Dendritic cell treated with granulocyte-macrophage colony-stimulating factor and Interleukin-4, amounts not matched to agents 40 ng/mL and 50 ng/mL, for 4 days (primary cell): ENCODE data around the gene COX10.
A peak's percentile ranks its signal among the peaks of the same experiment; 100 is the strongest.
"Not testable (repeated sequence)": the region's sequence is repeated elsewhere in the genome, so short reads cannot be mapped to it uniquely, and the experiment has no call there.

Experiments
- H3K27ac Mint-ChIP-seq: one replicate; pipeline ENCODE4 v1.8.0; 2022; ENCODE audit warnings: mild to moderate bottlenecking, mixed read lengths
- H3K27me3 Mint-ChIP-seq: one replicate; pipeline ENCODE4 v1.8.0; 2022; ENCODE audit warnings: mild to moderate bottlenecking, mixed read lengths
- H3K36me3 Mint-ChIP-seq: one replicate; pipeline ENCODE4 v1.8.0; 2022; ENCODE audit warnings: low read depth, mixed read lengths
- H3K4me1 Mint-ChIP-seq: one replicate; pipeline ENCODE4 v1.8.0; 2022; ENCODE audit warnings: low read depth, mixed read lengths
- H3K4me3 Mint-ChIP-seq: one replicate; pipeline ENCODE4 v1.8.0; 2022; ENCODE audit warnings: mild to moderate bottlenecking, moderate library complexity, mixed read lengths
- H3K9me3 Mint-ChIP-seq: one replicate; pipeline ENCODE4 v1.8.0; 2022; ENCODE audit warnings: mixed read lengths
- intact Hi-C: fragments of 100-400 bp; cut with micrococcal nuclease; formaldehyde crosslinking; loops from one replicate; pipeline ENCODE4 v1.15.0; 2022

COX10 gene

DNA sequence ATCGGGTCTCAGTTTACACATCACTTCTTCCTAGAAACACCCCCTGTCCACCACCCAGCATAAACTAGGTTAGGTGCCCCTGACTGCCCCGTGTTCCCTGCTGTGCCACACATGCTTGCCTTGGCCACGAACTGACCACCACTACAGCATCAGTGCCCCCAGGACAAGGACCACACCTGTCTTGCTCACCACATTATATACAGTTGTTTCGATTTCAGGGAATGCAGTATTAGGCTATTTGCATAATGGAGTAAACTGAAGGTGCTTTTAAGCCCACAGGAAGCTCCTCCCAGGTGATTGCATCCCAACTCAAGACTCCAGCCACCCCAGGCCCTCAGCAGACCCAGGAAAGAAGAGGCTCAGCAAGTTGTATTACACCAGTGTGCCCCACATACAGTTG is 117.1 kb downstream of the COX10 start:
- intact Hi-C loops, H3K4me3 Mint-ChIP-seq, H3K4me1 Mint-ChIP-seq, H3K27me3 Mint-ChIP-seq, H3K27ac Mint-ChIP-seq, H3K9me3 Mint-ChIP-seq, H3K36me3 Mint-ChIP-seq: not testable (repeated sequence)

GRCh38 chr17:14190774-14191173 is 121.5 kb downstream of the COX10 start:
- H3K9me3 Mint-ChIP-seq, H3K27ac Mint-ChIP-seq, intact Hi-C loops, H3K27me3 Mint-ChIP-seq, H3K4me3 Mint-ChIP-seq, H3K4me1 Mint-ChIP-seq: not testable (repeated sequence)
- peaks cover 12% of the 10 kb centered on the region for H3K36me3 Mint-ChIP-seq

DNA sequence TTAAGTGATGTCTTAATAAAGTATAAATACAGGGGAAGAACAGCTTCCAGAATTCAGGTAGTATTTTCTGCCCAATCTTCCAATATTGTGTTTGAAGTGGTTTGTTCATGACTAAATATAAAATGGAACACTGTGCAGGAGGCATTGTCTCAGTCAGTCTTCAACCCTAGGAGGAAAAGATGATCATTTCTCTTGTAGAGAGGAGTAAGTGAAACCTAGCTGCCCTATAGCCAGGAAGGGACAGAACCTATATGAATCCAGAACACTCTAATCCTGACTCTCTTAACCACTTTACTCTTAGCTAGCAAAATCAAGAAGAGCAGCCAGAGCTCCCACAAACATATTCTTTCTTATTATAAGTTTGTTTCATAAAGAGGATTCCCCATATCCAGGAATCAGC is 122.2 kb downstream of the COX10 start:
- intact Hi-C loops, H3K27me3 Mint-ChIP-seq, H3K27ac Mint-ChIP-seq, H3K4me3 Mint-ChIP-seq, H3K9me3 Mint-ChIP-seq: not testable (repeated sequence)
- Mint-ChIP-seq H3K36me3 (peaks cover 18% of the 10 kb centered on the region), H3K4me1 (peaks cover 15% of the 10 kb centered on the region)

DNA sequence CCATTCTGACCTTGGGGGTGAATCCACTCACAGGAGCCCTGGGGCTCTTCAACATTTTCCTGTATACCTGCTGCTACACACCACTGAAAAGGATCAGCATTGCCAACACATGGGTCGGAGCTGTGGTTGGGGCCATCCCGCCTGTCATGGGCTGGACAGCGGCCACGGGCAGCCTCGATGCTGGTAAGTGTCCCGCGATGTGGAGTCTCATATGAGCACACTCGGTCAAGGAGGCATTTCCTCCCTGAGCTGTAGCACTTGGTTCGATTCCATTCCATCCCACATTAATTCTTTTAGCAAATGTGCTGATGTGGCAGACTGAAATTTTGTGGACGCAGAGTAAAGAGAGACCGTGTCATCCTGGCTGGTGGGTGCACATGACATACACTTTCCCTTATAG is 122.7 kb downstream of the COX10 start:
- Mint-ChIP-seq H3K4me1 (peaks cover 18% of the 10 kb centered on the region), H3K36me3 (peaks cover 24% of the 10 kb centered on the region)
- H3K4me3 Mint-ChIP-seq, H3K9me3 Mint-ChIP-seq, H3K27ac Mint-ChIP-seq, intact Hi-C loops, H3K27me3 Mint-ChIP-seq: not testable (repeated sequence)

DNA sequence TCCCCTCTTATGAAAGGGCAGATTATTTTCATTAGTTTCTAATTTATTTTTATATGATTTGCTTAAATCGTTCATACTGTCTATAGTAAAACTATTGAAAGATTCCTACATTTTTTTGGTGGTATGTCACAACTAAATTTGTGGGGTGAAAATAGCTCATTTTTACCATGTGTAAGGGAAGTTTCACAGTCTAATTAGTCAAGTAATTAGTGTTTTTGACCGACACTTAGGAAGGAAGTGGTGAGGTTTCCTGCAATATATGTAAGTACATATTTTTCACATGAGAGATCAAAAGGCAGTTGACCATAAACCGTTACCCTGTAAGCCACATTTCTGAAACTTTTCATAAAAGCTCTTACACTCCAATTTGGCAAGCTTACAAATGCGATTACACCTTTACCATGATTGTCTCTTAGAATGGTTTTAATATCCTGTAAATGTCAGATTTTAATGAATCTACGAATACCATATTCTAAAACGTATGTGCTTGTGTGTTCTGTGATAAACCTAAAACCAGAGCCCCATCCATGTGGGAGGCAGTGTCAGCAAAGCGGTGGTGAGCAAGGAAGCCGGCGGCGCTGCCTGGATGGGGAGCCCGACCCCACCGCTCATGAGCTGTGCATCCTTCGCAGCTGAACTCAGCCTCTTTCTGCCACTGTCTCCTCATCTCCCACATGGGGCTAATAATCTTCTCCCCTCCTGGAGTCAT is 123.5 kb downstream of the COX10 start:
- H3K27ac Mint-ChIP-seq, intact Hi-C loops, H3K4me3 Mint-ChIP-seq, H3K27me3 Mint-ChIP-seq, H3K9me3 Mint-ChIP-seq: not testable (repeated sequence)
- H3K4me1 Mint-ChIP-seq, result peaks cover 18% of the 10 kb centered on the region
- H3K36me3 Mint-ChIP-seq, result peaks cover 29% of the 10 kb centered on the region

DNA sequence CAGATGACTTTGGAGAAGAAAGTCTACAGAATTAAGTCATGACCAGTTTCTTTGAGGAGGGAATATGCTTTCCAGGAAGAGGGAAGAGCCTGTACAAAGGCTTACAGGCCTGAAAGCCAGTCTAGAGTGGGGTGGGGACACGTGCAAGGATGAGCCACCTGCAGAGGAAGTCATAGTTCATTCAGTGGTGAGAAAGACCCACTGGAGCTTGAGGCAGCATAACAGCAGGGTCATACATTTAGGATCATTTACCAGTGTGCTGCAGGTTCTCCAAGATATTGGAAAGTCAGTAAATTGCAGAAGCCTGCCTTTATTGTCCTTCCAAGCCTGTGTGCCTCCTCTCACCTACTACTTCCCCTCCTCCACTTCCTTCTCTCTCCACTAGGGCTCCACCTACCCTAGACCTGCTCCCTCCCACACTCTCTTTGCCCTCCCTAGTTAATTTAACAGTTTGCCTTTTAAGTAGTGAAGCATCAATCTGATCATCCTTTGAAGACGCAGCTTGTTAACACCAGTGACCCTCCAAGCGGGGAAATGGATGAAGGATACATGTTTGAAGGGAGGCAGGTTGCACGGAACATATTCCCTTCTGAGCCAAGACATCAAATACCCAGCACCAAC is 127.2 kb downstream of the COX10 start:
- no peaks in the 10 kb centered on the region for H3K9me3 Mint-ChIP-seq
- peaks cover 48% of the 10 kb centered on the region for H3K36me3 Mint-ChIP-seq
- H3K27ac Mint-ChIP-seq, result no peak overlapping the region
- H3K27me3 Mint-ChIP-seq, result peaks cover 3% of the 10 kb centered on the region
- peaks cover 41% of the 10 kb centered on the region for H3K4me1 Mint-ChIP-seq
- H3K4me3 Mint-ChIP-seq, result no peak overlapping the region
- intact Hi-C loops, result no loop called here

- H3K4me1 Mint-ChIP-seq, result peaks cover 44% of the 10 kb centered on the region
- H3K9me3 Mint-ChIP-seq, result no peaks in the 10 kb centered on the region
- H3K27ac Mint-ChIP-seq, result no peak overlapping the region
- H3K36me3 Mint-ChIP-seq, result peaks cover 44% of the 10 kb centered on the region
- H3K4me3 Mint-ChIP-seq, result no peak overlapping the region
- H3K27me3 Mint-ChIP-seq, result peaks cover under 1% of the 10 kb centered on the region
- intact Hi-C loops, result no loop called here
These were observed 127.8 kb downstream of the COX10 start for GRCh38 chr17:14197057-14197456.

DNA sequence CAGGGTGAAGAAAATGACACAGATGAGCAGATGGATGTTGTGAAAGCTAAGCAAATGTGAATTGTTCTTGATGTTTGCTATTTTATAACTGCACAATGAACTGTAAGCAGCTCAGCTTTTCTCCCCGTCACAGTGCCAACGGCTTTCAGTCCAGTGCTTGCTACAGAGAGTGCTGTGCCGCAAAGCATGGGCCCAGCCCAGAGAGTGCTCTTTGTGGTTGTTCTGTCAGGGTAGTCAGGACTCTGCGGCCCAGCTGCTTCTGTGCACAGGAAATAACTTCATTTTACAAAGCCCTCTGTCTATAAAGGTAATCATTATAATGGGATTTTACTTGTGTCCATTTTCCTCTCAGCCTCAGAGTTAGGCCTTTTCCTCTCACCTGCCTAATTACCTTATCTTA is 128.3 kb downstream of the COX10 start:
- Mint-ChIP-seq H3K4me1 (peaks cover 46% of the 10 kb centered on the region), H3K9me3 (no peaks in the 10 kb centered on the region), H3K27me3 (no peaks in the 10 kb centered on the region), H3K36me3 (peaks cover 42% of the 10 kb centered on the region), H3K4me3 (no peak overlapping the region), H3K27ac (no peak overlapping the region)
- intact Hi-C loops, result no loop called here

GRCh38 chr17:14198013-14198412 is 128.7 kb downstream of the COX10 start:
- Mint-ChIP-seq H3K27me3 (no peaks in the 10 kb centered on the region), H3K4me1 (peaks cover 49% of the 10 kb centered on the region), H3K36me3 (peaks cover 46% of the 10 kb centered on the region), H3K27ac (no peak overlapping the region), H3K4me3 (no peak overlapping the region), H3K9me3 (no peaks in the 10 kb centered on the region)
- intact Hi-C loops, result no loop called here

- H3K36me3 Mint-ChIP-seq, result peaks cover 45% of the 10 kb centered on the region
- intact Hi-C loops, result no loop called here
- H3K9me3 Mint-ChIP-seq, result no peaks in the 10 kb centered on the region
- peaks cover 49% of the 10 kb centered on the region for H3K4me1 Mint-ChIP-seq
- no peak overlapping the region for H3K27ac Mint-ChIP-seq
- no peak overlapping the region for H3K4me3 Mint-ChIP-seq
- no peaks in the 10 kb centered on the region for H3K27me3 Mint-ChIP-seq
These were observed 129.3 kb downstream of the COX10 start for GRCh38 chr17:14198575-14198974.

DNA sequence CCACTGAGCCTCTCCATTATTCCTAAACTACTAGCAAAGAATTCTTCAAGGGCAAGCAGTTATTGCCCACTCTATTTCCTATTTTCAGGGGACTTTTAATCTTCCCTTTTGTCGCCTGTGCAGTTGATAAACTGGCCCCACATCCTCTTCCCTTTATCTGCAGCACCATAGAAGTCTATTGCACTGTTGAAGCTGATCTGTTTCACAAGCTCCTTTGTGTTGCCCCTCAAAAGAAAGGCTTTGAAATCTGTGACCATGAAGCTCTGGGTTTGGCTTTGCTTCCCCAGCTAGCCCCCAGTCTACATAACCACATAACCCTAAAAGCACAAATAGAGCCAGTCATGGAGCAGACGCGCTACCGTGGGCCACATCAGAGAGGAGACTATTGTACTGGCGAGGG is 130.3 kb downstream of the COX10 start:
- Mint-ChIP-seq H3K4me1 (peaks cover 49% of the 10 kb centered on the region), H3K4me3 (no peak overlapping the region), H3K9me3 (no peaks in the 10 kb centered on the region), H3K27ac (no peak overlapping the region), H3K36me3 (peaks cover 48% of the 10 kb centered on the region), H3K27me3 (no peaks in the 10 kb centered on the region)
- intact Hi-C loops, result no loop called here

DNA sequence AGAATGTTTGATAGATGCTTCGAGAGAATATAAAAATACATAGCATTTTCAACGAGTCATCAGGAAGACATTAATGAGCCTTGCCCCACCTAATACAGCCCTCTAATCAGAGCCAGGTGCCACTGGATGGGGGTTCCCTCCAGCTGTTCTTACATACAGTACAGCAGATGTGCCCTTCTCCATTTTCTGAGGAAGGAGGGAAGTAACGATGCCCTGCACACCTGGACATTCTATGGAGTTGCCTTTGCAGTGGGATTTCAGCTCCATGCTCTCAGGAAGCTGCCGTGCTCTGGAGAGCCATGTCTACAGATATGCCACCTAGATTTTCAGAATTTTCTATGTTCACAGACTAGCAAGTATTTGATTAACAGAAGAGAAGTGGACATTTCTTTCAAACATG is 131.1 kb downstream of the COX10 start:
- Mint-ChIP-seq H3K36me3 (peaks cover 56% of the 10 kb centered on the region), H3K4me3 (no peak overlapping the region), H3K9me3 (no peaks in the 10 kb centered on the region), H3K27me3 (no peaks in the 10 kb centered on the region), H3K4me1 (peaks cover 49% of the 10 kb centered on the region), H3K27ac (no peak overlapping the region)
- intact Hi-C loops, result no loop called here

- Mint-ChIP-seq H3K4me1 (peaks cover 43% of the 10 kb centered on the region), H3K27ac (peak overlapping the region; percentile 71), H3K9me3 (no peaks in the 10 kb centered on the region), H3K4me3 (no peak overlapping the region), H3K36me3 (peaks cover 61% of the 10 kb centered on the region), H3K27me3 (no peaks in the 10 kb centered on the region)
- intact Hi-C loops, result no loop called here
These were observed 132.0 kb downstream of the COX10 start for GRCh38 chr17:14201021-14201987.

DNA sequence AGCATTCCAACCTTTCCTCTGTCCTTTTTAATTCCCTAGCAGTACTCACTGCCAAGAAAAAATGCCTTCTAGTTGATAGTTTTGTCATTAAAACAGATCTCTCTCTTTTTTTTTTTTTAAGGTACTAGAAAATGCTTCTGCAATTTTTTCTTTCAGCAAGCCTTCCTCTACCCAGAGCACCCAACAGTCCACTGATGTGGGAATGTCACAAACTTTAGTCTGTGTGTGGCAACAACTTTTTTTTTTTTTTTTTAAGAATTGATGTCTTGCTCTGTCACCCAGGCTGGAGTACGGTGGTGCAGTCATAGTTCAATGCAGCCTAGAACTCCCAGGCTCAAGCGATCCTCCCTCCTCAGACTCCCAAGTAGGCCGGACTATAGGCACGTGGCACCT is 132.7 kb downstream of the COX10 start:
- H3K9me3 Mint-ChIP-seq, result no peaks in the 10 kb centered on the region
- H3K4me3 Mint-ChIP-seq, result no peak overlapping the region
- intact Hi-C loops, result no loop called here
- H3K4me1 Mint-ChIP-seq, result peaks cover 38% of the 10 kb centered on the region
- no peaks in the 10 kb centered on the region for H3K27me3 Mint-ChIP-seq
- peaks cover 61% of the 10 kb centered on the region for H3K36me3 Mint-ChIP-seq
- peak overlapping the region; percentile 71 for H3K27ac Mint-ChIP-seq
